SK-N-SH (cell line): ENCODE data around the gene RBM34.

Experiments used
- GATA2 ChIP-seq: sonication (generic); formaldehyde crosslinking; IDR thresholded peaks from 2 replicates; pipeline ENCODE4 v1.5.0; 2020; ENCODE audit warnings: mild to moderate bottlenecking, missing genetic modification reagents
- POLR2AphosphoS5 ChIP-seq: IDR thresholded peaks from 2 replicates; pipeline ENCODE4 v1.6.1; 2012; ENCODE audit warnings: low read depth, low read length
- TCF12 ChIP-seq: IDR thresholded peaks from 2 replicates; pipeline ENCODE4 v1.4.0; 2012
- TF ChIP-seq, protein P1 (sequence below): fragments of 150-350 bp; IDR thresholded peaks from 2 replicates; pipeline ENCODE4 v1.6.1; 2017; ENCODE audit warnings: antibody characterized with exemption, low read length, low read depth, borderline replicate concordance

DNA sequence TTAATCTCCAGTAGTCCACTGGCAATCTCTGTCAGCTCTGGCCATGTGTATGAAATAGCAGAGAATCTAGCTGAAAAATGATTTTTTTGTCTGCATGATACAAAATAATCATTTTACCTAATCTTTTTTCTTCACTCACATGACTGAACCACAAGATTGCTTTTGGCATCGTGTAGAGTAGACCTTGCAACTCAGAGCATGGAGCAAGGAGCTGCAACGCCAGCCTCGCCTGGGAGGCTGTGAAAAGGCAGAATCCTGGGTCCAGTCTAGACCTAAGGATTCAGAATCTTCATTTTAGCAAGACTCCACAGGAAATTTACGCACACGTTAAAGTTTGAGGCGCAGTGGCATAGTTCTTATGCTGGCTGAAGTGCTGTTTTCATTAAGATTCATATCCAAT is 72.6 kb downstream of the RBM34 start:
- TF ChIP-seq, protein P1, sequence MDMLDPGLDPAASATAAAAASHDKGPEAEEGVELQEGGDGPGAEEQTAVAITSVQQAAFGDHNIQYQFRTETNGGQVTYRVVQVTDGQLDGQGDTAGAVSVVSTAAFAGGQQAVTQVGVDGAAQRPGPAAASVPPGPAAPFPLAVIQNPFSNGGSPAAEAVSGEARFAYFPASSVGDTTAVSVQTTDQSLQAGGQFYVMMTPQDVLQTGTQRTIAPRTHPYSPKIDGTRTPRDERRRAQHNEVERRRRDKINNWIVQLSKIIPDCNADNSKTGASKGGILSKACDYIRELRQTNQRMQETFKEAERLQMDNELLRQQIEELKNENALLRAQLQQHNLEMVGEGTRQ, result no peak
- no peak for TF ChIP-seq GATA2 (CRISPR knock-in tag)
- no peak for TF ChIP-seq TCF12
- TF ChIP-seq POLR2AphosphoS5, result no peak
